Natural killer cell (primary cell): ENCODE data around the gene KDM3A. TPM values are rescaled to one million over a fixed set of nuclear protein-coding genes. Genes with fewer than 3 reads are reported as not detected.

Source experiments
- ATAC-seq, 3 donors: fragments of 150-1000 bp in 2 of 3; fragments of 200-7000 bp in 1 of 3; cut with Tn5 transposase; 1 replicate in 1 of 3; 2 replicates in 2 of 3; pipeline ENCODE4 v1.10.0; 2021; ENCODE audit warnings: mild to moderate bottlenecking in 2 of 3, moderate library complexity in 2 of 3
- DNase-seq, 2 donors: peaks; one replicate each; pipeline versions ENCODE4 v3.0.0 to v3.0.0-alpha.2; 2013 to 2021; ENCODE audit warnings: mixed read lengths in 1 of 2
- H3K27ac ChIP-seq: one replicate; pipeline ENCODE4 v1.5.1; 2013; ENCODE audit warnings: mild to moderate bottlenecking, low read length
- H3K27me3 ChIP-seq: one replicate; pipeline ENCODE4 v1.6.1; 2013; ENCODE audit warnings: low read length; ENCODE audit not compliant: control insufficient read depth, insufficient read depth
- H3K36me3 ChIP-seq: one replicate; pipeline ENCODE4 v1.6.1; 2013; ENCODE audit warnings: low read length; ENCODE audit not compliant: control insufficient read depth, insufficient read depth
- H3K4me1 ChIP-seq: one replicate; pipeline ENCODE4 v1.6.1; 2013; ENCODE audit warnings: low read length; ENCODE audit not compliant: control insufficient read depth, insufficient read depth
- H3K4me3 ChIP-seq: one replicate; pipeline ENCODE4 v1.5.1; 2013; ENCODE audit warnings: low read length
- H3K9me3 ChIP-seq: one replicate; pipeline ENCODE4 v1.6.1; 2013; ENCODE audit warnings: low read length; ENCODE audit not compliant: control insufficient read depth, insufficient read depth
- H3K27ac Mint-ChIP-seq, 2 donors: one replicate each; pipeline ENCODE4 v1.8.0; 2022; ENCODE audit warnings: mild to moderate bottlenecking in 2 of 2, mixed read lengths in 2 of 2, moderate library complexity in 1 of 2
- H3K27me3 Mint-ChIP-seq, 2 donors: one replicate each; pipeline ENCODE4 v1.8.0; 2022; ENCODE audit warnings: low read depth in 2 of 2, mixed read lengths in 2 of 2
- H3K36me3 Mint-ChIP-seq: one replicate; pipeline ENCODE4 v1.8.0; 2022; ENCODE audit warnings: mixed read lengths
- H3K4me1 Mint-ChIP-seq, 2 donors: one replicate each; pipeline ENCODE4 v1.8.0; 2022; ENCODE audit warnings: mixed read lengths in 2 of 2
- H3K4me3 Mint-ChIP-seq: one replicate; pipeline ENCODE4 v1.8.0; 2022; ENCODE audit warnings: mild to moderate bottlenecking, moderate library complexity, mixed read lengths
- H3K9me3 Mint-ChIP-seq, 2 donors: one replicate each; pipeline ENCODE4 v1.8.0; 2022; ENCODE audit warnings: mixed read lengths in 2 of 2
- WGBS: methylation state at CpG from one replicate; pipeline ENCODE4 v1.1.7; 2013; ENCODE audit warnings: missing lambda C conversion rate; ENCODE audit not compliant: insufficient coverage; 5-methylcytosine and 5-hydroxymethylcytosine counted together
- intact Hi-C: fragments of 100-400 bp; cut with micrococcal nuclease; formaldehyde crosslinking; loops from one replicate; pipeline ENCODE4 v1.14.2; 2022
- total RNA-seq, 4 donors: library from RNA; stranded (reverse); fragments of 120-200 nt in 1 of 4; gene quantifications; one replicate each; pipeline versions ENCODE4 v1.2.3 to v1.2.4, GENCODE V29; 2013 to 2022
- TF ChIP-seq, protein P1 (sequence below): fragments of 200-600 bp; IDR thresholded peaks from one replicate; pipeline ENCODE4 v1.8.0; 2022; ENCODE audit warnings: antibody characterized with exemption

Gene KDM3A, protein sequence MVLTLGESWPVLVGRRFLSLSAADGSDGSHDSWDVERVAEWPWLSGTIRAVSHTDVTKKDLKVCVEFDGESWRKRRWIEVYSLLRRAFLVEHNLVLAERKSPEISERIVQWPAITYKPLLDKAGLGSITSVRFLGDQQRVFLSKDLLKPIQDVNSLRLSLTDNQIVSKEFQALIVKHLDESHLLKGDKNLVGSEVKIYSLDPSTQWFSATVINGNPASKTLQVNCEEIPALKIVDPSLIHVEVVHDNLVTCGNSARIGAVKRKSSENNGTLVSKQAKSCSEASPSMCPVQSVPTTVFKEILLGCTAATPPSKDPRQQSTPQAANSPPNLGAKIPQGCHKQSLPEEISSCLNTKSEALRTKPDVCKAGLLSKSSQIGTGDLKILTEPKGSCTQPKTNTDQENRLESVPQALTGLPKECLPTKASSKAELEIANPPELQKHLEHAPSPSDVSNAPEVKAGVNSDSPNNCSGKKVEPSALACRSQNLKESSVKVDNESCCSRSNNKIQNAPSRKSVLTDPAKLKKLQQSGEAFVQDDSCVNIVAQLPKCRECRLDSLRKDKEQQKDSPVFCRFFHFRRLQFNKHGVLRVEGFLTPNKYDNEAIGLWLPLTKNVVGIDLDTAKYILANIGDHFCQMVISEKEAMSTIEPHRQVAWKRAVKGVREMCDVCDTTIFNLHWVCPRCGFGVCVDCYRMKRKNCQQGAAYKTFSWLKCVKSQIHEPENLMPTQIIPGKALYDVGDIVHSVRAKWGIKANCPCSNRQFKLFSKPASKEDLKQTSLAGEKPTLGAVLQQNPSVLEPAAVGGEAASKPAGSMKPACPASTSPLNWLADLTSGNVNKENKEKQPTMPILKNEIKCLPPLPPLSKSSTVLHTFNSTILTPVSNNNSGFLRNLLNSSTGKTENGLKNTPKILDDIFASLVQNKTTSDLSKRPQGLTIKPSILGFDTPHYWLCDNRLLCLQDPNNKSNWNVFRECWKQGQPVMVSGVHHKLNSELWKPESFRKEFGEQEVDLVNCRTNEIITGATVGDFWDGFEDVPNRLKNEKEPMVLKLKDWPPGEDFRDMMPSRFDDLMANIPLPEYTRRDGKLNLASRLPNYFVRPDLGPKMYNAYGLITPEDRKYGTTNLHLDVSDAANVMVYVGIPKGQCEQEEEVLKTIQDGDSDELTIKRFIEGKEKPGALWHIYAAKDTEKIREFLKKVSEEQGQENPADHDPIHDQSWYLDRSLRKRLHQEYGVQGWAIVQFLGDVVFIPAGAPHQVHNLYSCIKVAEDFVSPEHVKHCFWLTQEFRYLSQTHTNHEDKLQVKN (N-terminal part only)
- 100 to 1,000 TPM; 172 to 195 (median 188) TPM for total RNA-seq
- 112 TPM for total RNA-seq (2013)

DNA sequence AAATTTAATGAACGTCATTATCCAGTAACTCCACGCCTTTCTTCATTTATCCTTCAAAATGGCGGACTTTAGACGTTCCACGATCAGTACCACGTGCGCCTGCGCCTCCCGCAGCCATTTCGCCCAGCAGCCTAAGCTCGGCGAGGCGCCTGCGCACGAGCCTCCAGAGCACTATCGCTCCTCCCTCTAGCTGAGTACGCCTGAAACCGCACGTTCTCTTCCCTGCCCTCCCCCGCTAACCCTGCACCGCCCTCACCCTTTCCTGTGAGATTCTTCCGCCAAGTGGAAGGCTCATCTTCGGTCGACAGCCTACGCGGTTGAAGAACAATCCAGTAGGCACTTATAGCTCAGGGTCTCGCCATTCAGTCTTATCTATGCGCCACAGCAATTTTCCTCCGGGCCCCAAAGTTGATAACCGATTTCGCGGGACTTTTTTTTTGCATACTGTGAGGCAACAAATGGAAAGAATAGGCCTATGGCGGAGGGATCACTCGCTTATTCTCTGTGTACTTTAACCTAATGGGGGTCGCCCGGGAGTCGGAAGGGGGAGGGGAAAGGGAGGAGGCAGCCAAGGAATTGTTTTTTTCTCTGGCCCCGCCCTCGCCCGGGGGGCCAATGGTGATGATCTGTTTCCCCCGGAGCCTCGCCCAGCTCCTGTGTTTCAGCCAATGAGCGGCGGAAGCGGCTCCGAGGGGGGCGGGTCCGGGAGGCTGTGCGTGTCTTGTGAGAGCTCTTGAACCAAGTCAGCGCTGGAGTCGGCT lies at the start of gene KDM3A:
Gene KDM3A, plus strand, starts transcription at position 741 of the 761 bp plus-strand sequence. CDS start 677 bp downstream, outside the sequence.
- Histone ChIP-seq H3K36me3 (peaks cover 9% of the 10 kb centered on the region), H3K4me1 (peaks cover 19% of the 10 kb centered on the region), H3K27me3 (no peaks in the 10 kb centered on the region), H3K27ac (peak within 1 kb of the TSS; percentile 88), H3K4me3 (peak within 1 kb of the TSS; percentile 61), H3K9me3 (peaks cover 4% of the 10 kb centered on the region)
- peaks cover 6 to 11% of the 10 kb centered on the region in 2 donors for H3K9me3 Mint-ChIP-seq
- under 1% methylated on average over 51 of the region's 51 CpGs for WGBS
- H3K36me3 Mint-ChIP-seq, result peaks cover 24% of the 10 kb centered on the region
- ATAC-seq (peak; percentile 75 to 91 (median 79)), DNase-seq (peak; percentile 98 to 99)
- H3K27me3 Mint-ChIP-seq, result peaks cover 13 to 20% of the 10 kb centered on the region in 2 donors
- H3K4me3 Mint-ChIP-seq, result peak within 1 kb of the TSS; percentile 97
- peaks cover 51% of the 10 kb centered on the region in 2 donors for H3K4me1 Mint-ChIP-seq
- TF ChIP-seq, protein P1, sequence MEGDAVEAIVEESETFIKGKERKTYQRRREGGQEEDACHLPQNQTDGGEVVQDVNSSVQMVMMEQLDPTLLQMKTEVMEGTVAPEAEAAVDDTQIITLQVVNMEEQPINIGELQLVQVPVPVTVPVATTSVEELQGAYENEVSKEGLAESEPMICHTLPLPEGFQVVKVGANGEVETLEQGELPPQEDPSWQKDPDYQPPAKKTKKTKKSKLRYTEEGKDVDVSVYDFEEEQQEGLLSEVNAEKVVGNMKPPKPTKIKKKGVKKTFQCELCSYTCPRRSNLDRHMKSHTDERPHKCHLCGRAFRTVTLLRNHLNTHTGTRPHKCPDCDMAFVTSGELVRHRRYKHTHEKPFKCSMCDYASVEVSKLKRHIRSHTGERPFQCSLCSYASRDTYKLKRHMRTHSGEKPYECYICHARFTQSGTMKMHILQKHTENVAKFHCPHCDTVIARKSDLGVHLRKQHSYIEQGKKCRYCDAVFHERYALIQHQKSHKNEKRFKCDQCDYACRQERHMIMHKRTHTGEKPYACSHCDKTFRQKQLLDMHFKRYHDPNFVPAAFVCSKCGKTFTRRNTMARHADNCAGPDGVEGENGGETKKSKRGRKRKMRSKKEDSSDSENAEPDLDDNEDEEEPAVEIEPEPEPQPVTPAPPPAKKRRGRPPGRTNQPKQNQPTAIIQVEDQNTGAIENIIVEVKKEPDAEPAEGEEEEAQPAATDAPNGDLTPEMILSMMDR, result no peak
- H3K27ac Mint-ChIP-seq, result peak within 1 kb of the TSS; percentile 97
- intact Hi-C loops, result loop anchor here (1.0 to 2.0 kb wide), 3 partner anchors 182 to 1614 kb away; partner anchors contain the start of genes IMMT, KRCC1 and RNF103

DNA sequence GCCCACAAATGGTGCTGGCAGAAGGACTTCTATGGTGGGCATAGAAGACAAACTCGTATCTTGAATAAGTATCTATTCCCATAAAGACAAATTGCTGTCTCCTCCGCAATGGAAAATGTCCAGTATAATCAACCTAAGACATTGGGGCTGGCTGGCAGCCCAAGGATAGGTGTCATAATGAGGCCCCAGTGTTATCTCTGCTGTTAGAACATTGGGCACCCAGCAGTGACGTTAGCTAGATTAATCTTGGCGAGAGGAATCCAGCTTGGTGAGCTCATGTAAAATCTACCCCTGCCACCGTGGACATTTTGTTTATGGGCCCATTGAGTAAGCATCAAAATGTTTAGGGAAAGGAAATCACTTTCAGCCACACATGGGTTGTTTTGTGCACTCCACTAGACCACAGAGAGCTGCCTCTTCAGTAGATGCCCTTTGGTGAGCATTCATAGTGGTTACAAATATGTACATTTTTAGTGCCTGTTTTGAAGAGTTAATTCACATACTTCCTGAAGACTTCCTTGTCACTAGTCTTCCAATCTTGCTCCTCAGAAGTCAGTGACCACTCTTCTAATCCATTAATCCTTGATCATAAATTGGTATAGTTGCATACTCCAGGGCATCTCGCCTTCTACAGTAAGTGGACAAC lies 48.2 kb upstream of the KDM3A start:
- 81% methylated on average over 6 of the region's 6 CpGs for WGBS
- TF ChIP-seq, protein P1, result no peak
- no peak overlapping the region for H3K27ac Mint-ChIP-seq

More for the DNA sequence above, 48.2 kb upstream of the KDM3A start:
- Histone ChIP-seq H3K4me3 (no peak overlapping the region), H3K27ac (no peak overlapping the region), H3K4me1 (no peaks in the 10 kb centered on the region), H3K9me3 (no peaks in the 10 kb centered on the region), H3K36me3 (no peaks in the 10 kb centered on the region), H3K27me3 (no peaks in the 10 kb centered on the region)
- H3K36me3 Mint-ChIP-seq, result no peaks in the 10 kb centered on the region
- H3K4me3 Mint-ChIP-seq, result no peak overlapping the region
- no peaks in the 10 kb centered on the region for H3K9me3 Mint-ChIP-seq
- peaks cover 10 to 21% of the 10 kb centered on the region in 2 donors for H3K27me3 Mint-ChIP-seq
- no peak for DNase-seq
- H3K4me1 Mint-ChIP-seq, result no peaks in the 10 kb centered on the region
- no peak for ATAC-seq
- intact Hi-C loops, result no loop called here
